Endothelial cell (in vitro differentiated cells): ENCODE measurements around the gene PIGH. TPM values are rescaled to one million over a fixed set of nuclear protein-coding genes. Genes with fewer than 3 reads are reported as not detected.

Experiments used
- DNase-seq: peaks from one replicate; pipeline ENCODE4 v3.0.0; 2021; ENCODE audit warnings: low spot score
- H3K27ac Mint-ChIP-seq: one replicate; pipeline ENCODE4 v1.8.0; 2021; ENCODE audit warnings: mixed read lengths, inconsistent platforms; ENCODE audit not compliant: unreplicated experiment
- H3K27me3 Mint-ChIP-seq: one replicate; pipeline ENCODE4 v1.8.0; 2021; ENCODE audit warnings: mild to moderate bottlenecking, moderate library complexity, mixed read lengths, inconsistent platforms; ENCODE audit not compliant: unreplicated experiment
- H3K36me3 Mint-ChIP-seq: one replicate; pipeline ENCODE4 v1.8.0; 2021; ENCODE audit warnings: mild to moderate bottlenecking, low read depth, mixed read lengths, inconsistent platforms; ENCODE audit not compliant: unreplicated experiment
- H3K4me1 Mint-ChIP-seq: one replicate; pipeline ENCODE4 v1.8.0; 2021; ENCODE audit warnings: mild to moderate bottlenecking, mixed read lengths, inconsistent platforms; ENCODE audit not compliant: unreplicated experiment
- H3K4me3 Mint-ChIP-seq: one replicate; pipeline ENCODE4 v1.8.0; 2021; ENCODE audit warnings: mild to moderate bottlenecking, mixed read lengths, inconsistent platforms; ENCODE audit not compliant: unreplicated experiment
- H3K9me3 Mint-ChIP-seq: one replicate; pipeline ENCODE4 v1.8.0; 2021; ENCODE audit warnings: mixed read lengths, inconsistent platforms; ENCODE audit not compliant: unreplicated experiment
- total RNA-seq: library from RNA; stranded (reverse); fragmentation: NEBNext Ultra II Directional; extraction: Animal tissue kit (Norgen Biotek cat#: 25700); gene quantifications from one replicate; pipeline ENCODE4 v1.2.1, GENCODE V29; 2021; ENCODE audit not compliant: unreplicated experiment
- TF ChIP-seq, protein P1 (sequence below): fragments of 200-600 bp; sonication (generic); IDR thresholded peaks from one replicate; pipeline ENCODE4 v1.5.0; 2021; ENCODE audit warnings: antibody characterized with exemption; ENCODE audit not compliant: unreplicated experiment

Gene PIGH
- total RNA-seq, 1 donor from 2014 or later = 7.8 TPM

GRCh38 chr14:67576216-67576955, 23.7 kb downstream of the PIGH start:
- peaks cover 6% of the 10 kb centered on the region for H3K4me1 Mint-ChIP-seq
- H3K27ac Mint-ChIP-seq = no peak overlapping the region
- no peak for DNase-seq
- TF ChIP-seq, protein P1, sequence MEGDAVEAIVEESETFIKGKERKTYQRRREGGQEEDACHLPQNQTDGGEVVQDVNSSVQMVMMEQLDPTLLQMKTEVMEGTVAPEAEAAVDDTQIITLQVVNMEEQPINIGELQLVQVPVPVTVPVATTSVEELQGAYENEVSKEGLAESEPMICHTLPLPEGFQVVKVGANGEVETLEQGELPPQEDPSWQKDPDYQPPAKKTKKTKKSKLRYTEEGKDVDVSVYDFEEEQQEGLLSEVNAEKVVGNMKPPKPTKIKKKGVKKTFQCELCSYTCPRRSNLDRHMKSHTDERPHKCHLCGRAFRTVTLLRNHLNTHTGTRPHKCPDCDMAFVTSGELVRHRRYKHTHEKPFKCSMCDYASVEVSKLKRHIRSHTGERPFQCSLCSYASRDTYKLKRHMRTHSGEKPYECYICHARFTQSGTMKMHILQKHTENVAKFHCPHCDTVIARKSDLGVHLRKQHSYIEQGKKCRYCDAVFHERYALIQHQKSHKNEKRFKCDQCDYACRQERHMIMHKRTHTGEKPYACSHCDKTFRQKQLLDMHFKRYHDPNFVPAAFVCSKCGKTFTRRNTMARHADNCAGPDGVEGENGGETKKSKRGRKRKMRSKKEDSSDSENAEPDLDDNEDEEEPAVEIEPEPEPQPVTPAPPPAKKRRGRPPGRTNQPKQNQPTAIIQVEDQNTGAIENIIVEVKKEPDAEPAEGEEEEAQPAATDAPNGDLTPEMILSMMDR = no peak
- H3K36me3 Mint-ChIP-seq = peaks cover 4% of the 10 kb centered on the region
- no peak overlapping the region for H3K4me3 Mint-ChIP-seq
- peaks cover 3% of the 10 kb centered on the region for H3K27me3 Mint-ChIP-seq
- H3K9me3 Mint-ChIP-seq = no peaks in the 10 kb centered on the region

DNA sequence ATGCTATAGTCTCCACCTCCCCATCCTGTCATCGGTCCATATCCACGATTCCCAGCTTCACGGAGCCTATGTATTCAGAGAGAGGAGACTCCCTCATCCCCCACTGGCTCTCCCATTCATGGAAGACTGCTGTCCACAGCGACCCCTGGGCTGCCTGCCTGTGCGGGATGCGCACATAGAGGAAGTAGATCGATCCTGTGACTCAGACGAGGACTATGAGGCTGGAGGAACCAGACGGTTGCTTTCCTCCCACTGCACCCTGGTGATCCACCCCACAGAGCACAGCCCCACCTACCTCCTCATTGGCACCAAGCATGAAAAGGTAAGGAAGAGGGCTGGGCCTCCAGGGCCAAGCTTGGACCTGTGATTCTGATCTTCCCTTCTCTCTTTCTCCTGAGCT, 24.4 kb downstream of the PIGH start:
- TF ChIP-seq, protein P1 = no peak
- peaks cover 3% of the 10 kb centered on the region for H3K27me3 Mint-ChIP-seq
- H3K4me3 Mint-ChIP-seq = no peak overlapping the region
- H3K9me3 Mint-ChIP-seq = no peaks in the 10 kb centered on the region
- H3K36me3 Mint-ChIP-seq = peaks cover 4% of the 10 kb centered on the region
- no peak overlapping the region for H3K27ac Mint-ChIP-seq
- DNase-seq = no peak
- H3K4me1 Mint-ChIP-seq = peaks cover 6% of the 10 kb centered on the region

DNA sequence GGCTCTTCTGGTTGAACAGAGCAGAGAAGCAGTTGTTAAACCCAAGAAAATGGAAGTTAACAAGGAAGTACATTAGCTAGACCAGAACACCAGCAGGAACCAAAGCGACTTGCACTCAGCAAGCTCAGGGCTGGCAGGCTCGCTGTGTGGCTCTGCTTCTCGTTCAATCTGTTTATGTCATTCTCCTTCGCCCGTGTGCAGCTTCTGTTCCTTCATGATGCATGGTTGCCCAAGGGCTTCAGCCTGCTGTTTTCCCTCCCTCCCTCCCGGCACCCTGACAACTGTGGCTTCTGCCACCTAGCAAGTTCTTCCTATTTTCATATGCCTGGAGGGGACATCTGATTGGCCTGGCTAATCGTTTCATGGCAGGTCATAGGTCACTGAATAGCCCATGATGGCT, 25.3 kb downstream of the PIGH start:
- Mint-ChIP-seq H3K4me3 (no peak overlapping the region), H3K36me3 (peaks cover 4% of the 10 kb centered on the region), H3K4me1 (peaks cover 6% of the 10 kb centered on the region), H3K9me3 (no peaks in the 10 kb centered on the region), H3K27ac (no peak overlapping the region), H3K27me3 (peaks cover 3% of the 10 kb centered on the region)
- TF ChIP-seq, protein P1 = no peak
- DNase-seq = no peak

DNA sequence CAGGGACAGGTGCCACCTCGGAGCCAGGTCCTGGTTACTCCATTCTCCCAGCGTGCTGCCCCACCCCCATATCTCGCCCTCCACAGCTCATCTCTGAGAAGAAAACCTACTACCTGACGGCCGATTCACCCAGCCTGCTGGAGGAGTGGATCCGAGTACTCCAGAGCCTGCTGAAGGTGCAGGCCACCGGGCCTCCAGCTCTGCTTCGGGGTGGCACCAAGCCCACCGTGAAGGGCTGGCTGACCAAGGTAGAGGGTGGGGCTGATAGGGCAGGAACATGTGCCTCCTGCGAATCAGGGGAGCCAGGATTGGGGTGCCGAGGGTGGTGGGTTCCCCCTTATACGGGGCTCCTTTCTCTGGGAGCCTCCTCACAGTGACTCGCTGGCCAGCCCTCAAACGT, 25.9 kb downstream of the PIGH start:
- Mint-ChIP-seq H3K27ac (no peak overlapping the region), H3K4me3 (no peak overlapping the region), H3K36me3 (peaks cover 4% of the 10 kb centered on the region), H3K27me3 (peaks cover 3% of the 10 kb centered on the region), H3K4me1 (peaks cover 6% of the 10 kb centered on the region), H3K9me3 (no peaks in the 10 kb centered on the region)
- DNase-seq = no peak
- TF ChIP-seq, protein P1 = no peak

DNA sequence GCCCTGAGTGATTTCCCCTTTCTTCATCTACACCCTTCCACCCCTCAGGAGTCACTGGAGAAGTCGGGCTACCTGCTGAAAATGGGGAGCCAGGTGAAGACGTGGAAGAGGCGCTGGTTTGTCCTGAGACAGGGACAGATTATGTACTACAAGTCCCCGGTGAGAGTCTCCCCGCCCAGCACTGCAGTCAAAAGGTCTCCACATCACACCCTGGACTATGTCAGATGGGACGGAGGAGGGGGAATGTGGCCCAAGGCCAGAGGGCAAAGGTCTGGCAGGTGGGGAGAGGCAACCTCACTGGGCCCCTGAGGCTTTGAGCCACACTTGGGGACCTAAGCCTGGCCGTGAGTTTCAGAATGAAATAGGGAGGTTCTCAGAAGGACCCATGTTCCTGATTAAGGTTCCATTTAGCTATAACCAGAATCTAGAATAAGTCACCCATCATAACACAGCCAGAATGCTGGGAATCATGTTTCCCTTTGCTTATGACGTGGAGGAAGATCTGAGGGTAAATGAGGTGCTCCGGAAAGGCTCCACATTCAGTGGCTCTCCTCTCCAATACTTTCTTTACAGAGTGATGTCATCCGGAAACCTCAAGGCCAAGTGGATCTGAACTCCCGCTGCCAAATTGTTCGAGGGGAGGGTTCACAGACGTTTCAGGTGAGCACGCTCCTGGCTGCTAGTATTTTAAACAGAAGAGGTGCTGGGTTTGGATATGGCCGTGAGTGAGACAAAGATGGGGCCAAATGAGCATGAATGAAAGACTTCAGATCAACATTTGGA, 26.6 kb downstream of the PIGH start:
- TF ChIP-seq, protein P1 = no peak
- Mint-ChIP-seq H3K9me3 (no peaks in the 10 kb centered on the region), H3K4me1 (peaks cover 6% of the 10 kb centered on the region), H3K27ac (no peak overlapping the region), H3K4me3 (no peak overlapping the region), H3K36me3 (no peaks in the 10 kb centered on the region), H3K27me3 (peaks cover 3% of the 10 kb centered on the region)
- DNase-seq = no peak
